ENCODE data around the gene GAS2L1.

DNA sequence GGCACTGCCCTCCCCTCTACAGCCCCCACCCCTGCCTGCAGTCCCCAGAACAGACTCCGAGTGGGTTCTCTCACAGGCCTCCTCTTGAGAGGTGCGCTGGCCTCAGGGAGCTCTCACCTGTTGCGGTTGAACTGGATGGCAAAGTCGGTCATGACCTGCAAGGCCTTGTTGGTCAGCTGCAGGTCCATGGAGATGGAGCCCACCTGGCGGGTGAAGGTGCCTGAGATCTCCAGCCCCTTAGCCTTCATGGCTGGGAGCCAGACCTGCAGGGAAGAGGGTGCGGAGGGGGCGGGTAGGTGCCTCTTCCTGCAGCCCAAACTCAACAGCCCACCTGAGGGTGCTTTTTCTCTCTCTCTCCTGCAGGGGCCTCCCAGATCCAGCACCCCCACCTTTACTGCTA, 27.7 kb downstream of the GAS2L1 start:
- TF ChIP-seq, protein P1, sequence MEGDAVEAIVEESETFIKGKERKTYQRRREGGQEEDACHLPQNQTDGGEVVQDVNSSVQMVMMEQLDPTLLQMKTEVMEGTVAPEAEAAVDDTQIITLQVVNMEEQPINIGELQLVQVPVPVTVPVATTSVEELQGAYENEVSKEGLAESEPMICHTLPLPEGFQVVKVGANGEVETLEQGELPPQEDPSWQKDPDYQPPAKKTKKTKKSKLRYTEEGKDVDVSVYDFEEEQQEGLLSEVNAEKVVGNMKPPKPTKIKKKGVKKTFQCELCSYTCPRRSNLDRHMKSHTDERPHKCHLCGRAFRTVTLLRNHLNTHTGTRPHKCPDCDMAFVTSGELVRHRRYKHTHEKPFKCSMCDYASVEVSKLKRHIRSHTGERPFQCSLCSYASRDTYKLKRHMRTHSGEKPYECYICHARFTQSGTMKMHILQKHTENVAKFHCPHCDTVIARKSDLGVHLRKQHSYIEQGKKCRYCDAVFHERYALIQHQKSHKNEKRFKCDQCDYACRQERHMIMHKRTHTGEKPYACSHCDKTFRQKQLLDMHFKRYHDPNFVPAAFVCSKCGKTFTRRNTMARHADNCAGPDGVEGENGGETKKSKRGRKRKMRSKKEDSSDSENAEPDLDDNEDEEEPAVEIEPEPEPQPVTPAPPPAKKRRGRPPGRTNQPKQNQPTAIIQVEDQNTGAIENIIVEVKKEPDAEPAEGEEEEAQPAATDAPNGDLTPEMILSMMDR (IDR thresholded peaks at IDR 0.05; ENCODE audit: borderline replicate concordance, extremely low read depth, low read length, poor library complexity, severe bottlenecking), result no peak
- TF ChIP-seq EZH2 (IDR thresholded peaks at IDR 0.05; ENCODE audit: borderline replicate concordance, low read depth, low read length, severe bottlenecking), result no peak

Data from DND-41 (cell line).